Retinal pigment epithelial cell (primary cell): ENCODE results near the gene BLOC1S5.
"Not testable (repeated sequence)": the region's sequence is repeated elsewhere in the genome, so short reads cannot be mapped to it uniquely, and the experiment has no call there.

Experiments used
- DNase-seq: peaks from one replicate; pipeline ENCODE4 v3.0.0-alpha.2; 2010; ENCODE audit warnings: low read depth
- H3K4me3 ChIP-seq: 2 replicates; pipeline ENCODE4 v1.5.1; 2011; ENCODE audit warnings: mild to moderate bottlenecking, low read length, control low read depth, moderate library complexity
- TF ChIP-seq, protein P1 (sequence below): conservative IDR thresholded peaks from 2 replicates; pipeline ENCODE4 v1.5.1; 2011; ENCODE audit warnings: low read depth, low read length, control low read depth, inconsistent platforms

Gene BLOC1S5

DNA sequence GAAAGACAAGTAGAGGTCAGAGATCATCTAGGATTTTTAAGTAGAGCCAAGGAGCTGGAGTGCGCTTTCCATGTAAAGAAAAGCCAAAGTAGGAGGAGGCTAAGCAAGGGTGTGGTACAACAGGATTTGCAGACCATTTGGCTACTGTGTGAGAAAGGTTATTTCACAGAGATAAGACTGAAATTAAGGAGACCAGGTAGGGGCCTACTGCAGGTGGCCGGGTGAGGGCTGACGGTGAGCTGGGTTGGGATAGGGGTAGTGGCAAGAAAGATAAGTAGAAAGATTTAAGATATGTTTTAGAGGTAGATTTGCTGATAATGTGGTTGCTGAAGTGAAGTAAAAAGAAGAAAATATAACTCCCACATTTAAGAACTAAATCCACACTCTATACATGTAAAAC, 3.8 kb downstream of the BLOC1S5 start:
- no peak for DNase-seq
- TF ChIP-seq, protein P1, sequence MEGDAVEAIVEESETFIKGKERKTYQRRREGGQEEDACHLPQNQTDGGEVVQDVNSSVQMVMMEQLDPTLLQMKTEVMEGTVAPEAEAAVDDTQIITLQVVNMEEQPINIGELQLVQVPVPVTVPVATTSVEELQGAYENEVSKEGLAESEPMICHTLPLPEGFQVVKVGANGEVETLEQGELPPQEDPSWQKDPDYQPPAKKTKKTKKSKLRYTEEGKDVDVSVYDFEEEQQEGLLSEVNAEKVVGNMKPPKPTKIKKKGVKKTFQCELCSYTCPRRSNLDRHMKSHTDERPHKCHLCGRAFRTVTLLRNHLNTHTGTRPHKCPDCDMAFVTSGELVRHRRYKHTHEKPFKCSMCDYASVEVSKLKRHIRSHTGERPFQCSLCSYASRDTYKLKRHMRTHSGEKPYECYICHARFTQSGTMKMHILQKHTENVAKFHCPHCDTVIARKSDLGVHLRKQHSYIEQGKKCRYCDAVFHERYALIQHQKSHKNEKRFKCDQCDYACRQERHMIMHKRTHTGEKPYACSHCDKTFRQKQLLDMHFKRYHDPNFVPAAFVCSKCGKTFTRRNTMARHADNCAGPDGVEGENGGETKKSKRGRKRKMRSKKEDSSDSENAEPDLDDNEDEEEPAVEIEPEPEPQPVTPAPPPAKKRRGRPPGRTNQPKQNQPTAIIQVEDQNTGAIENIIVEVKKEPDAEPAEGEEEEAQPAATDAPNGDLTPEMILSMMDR, result no peak
- no peak overlapping the region for H3K4me3 ChIP-seq

DNA sequence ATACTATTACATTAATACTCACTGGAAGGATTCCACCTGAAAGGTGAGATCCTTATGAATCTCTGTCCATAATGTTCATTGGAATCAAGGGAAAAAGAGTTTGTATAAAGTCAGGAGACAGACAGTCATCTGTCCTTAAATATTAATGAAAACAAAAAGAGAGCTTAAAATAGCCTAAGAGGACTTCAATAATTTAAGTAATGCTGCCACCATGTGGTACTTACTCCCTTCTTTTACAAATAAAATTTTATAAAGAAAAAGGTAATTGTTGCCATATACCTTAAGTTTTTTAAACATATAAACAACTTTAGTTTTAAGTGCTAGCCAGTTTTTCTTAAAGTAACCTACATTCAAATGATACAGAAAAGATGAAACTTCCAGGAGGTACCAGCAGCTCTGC, 5.1 kb downstream of the BLOC1S5 start:
- H3K4me3 ChIP-seq, result no peak overlapping the region
- TF ChIP-seq, protein P1, result peak; percentile 22
- DNase-seq, result no peak

- TF ChIP-seq, protein P1, result no peak
- H3K4me3 ChIP-seq, result no peak overlapping the region
- DNase-seq, result no peak
Observed at GRCh38 chr6:8057793-8058192, 6.4 kb downstream of the BLOC1S5 start.

- TF ChIP-seq, protein P1, result no peak
- H3K4me3 ChIP-seq, result no peak overlapping the region
Observed at GRCh38 chr6:8057263-8057662, 6.9 kb downstream of the BLOC1S5 start.

GRCh38 chr6:8054276-8054675, 9.9 kb downstream of the BLOC1S5 start:
- TF ChIP-seq, protein P1, result no peak
- no peak for DNase-seq
- H3K4me3 ChIP-seq, result no peak overlapping the region

More at GRCh38 chr6:8057263-8057662, 6.9 kb downstream of the BLOC1S5 start:
- DNase-seq, result no peak

DNA sequence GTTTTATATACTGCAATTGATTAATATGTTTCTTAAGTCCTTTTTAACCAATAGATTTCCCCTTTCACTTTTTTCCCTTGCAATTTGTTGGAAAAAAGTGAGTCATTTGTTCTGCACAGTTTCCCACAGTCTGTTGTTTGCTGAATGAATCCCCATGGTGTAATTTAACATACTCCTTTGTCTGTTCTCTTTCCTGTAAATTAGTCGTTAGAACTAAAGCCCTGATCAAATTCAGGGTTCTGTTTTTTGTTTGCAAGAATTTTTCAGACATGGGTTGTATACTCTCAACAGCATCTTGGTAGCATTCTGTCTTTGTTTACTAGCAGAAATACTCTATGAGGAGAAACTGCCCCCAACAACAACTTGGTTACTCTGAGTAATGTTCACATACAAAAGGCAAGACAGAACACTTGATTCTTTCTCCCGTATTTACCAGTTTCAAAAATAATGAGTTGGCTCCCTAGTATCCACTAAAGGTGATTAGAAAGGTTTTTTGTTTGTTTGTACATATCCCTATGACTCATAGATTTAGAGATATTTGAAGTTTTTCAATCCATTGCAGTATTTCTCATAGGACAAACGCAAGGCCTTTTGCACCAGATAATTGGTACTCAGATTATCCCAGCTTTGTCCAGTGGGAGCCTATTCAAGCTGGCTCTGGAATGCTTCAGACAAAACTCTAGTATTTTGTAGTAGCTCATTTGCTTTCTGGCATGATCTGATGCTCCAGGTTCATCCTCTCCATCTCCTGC, 16.5 kb downstream of the BLOC1S5 start:
- TF ChIP-seq, protein P1, result no peak
- DNase-seq, result no peak
- H3K4me3 ChIP-seq, result no peak overlapping the region

DNA sequence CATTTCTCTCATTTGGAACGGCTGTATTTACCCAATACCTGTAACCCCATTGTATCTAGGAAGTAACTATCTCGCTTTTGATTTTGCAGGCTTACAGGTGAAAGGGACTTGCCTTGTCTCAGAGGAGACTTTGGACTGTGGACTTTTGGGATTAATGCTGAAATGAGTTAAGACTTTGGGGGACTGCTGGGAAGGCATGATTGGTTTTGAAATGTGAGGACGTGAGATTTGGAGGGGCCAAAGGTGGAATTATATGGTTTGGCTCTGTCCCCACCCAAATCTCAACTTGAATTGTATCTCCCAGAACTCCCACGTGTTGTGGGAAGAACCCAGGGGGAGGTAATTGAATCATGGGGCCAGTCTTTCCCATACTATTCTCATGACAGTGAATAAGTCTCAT, 18.4 kb downstream of the BLOC1S5 start:
- not testable (repeated sequence) for H3K4me3 ChIP-seq, DNase-seq
